HepG2 (cell line): ENCODE results near the gene SMYD2. TPM values are rescaled to one million over a fixed set of nuclear protein-coding genes. Genes with fewer than 3 reads are reported as not detected.

Source experiments
- CBX2 ChIP-seq, 2 experiments: fragments of 200-600 bp in 1 of 2; sonication (generic); formaldehyde crosslinking in 1 of 2; IDR thresholded peaks; 2 replicates each; pipeline versions ENCODE4 v1.7.0 to v1.8.1; 2018 to 2022; ENCODE audit warnings: low read depth in 2 of 2, low read length in 1 of 2, mild to moderate bottlenecking in 1 of 2, missing genetic modification reagents in 1 of 2
- ZFY ChIP-seq: sonication (generic); formaldehyde crosslinking; IDR thresholded peaks from 2 replicates; pipeline ENCODE4 v1.4.0; 2020; ENCODE audit warnings: missing genetic modification reagents
- ZNF274 ChIP-seq: sonication (generic); formaldehyde crosslinking; IDR thresholded peaks from 2 replicates; pipeline ENCODE4 v1.5.1; 2020; ENCODE audit warnings: mild to moderate bottlenecking, missing genetic modification reagents
- ZNF33A ChIP-seq: sonication (generic); formaldehyde crosslinking; IDR thresholded peaks from 2 replicates; pipeline ENCODE4 v1.5.1; 2020; ENCODE audit warnings: missing genetic modification reagents, mild to moderate bottlenecking, moderate library complexity, borderline replicate concordance
- ZNF44 ChIP-seq: sonication (generic); formaldehyde crosslinking; IDR thresholded peaks from 2 replicates; pipeline ENCODE4 v1.5.1; 2020; ENCODE audit warnings: mild to moderate bottlenecking, missing genetic modification reagents
- ZNF543 ChIP-seq: sonication (generic); formaldehyde crosslinking; IDR thresholded peaks from 2 replicates; pipeline ENCODE4 v1.4.0; 2020; ENCODE audit warnings: mild to moderate bottlenecking, missing genetic modification reagents
- ZNF850 ChIP-seq: sonication (generic); formaldehyde crosslinking; conservative IDR thresholded peaks from 2 replicates; pipeline ENCODE4 v1.9.0; 2021; ENCODE audit warnings: mild to moderate bottlenecking, missing genetic modification reagents
- polyA plus RNA-seq, 8 experiments: library from polyadenylated mRNA; depleted of rRNA in 3 of 8; stranded (reverse) in 7 of 8; unstranded in 1 of 8; fragments of >200 nt; fragmentation: Illumina TruSeq in 4 of 8; extraction: Trizol in 4 of 8; gene quantifications; 2 replicates each; pipeline versions ENCODE4 v1.2.1 to v1.2.3, GENCODE V29; 2011 to 2016; ENCODE audit warnings: low read depth in 4 of 8, missing spikeins in 1 of 8, mixed read lengths in 1 of 8; ENCODE audit not compliant: insufficient read depth in 1 of 8
- total RNA-seq, 5 experiments: library from RNA; depleted of rRNA; stranded (reverse); fragments of >200 nt; fragmentation: Illumina TruSeq; extraction: Trizol; gene quantifications; 2 replicates each; pipeline ENCODE4 v1.2.3, GENCODE V29; 2016; ENCODE audit warnings: low read depth in 1 of 5
- TF ChIP-seq, protein P1 (sequence below): sonication (generic); formaldehyde crosslinking; IDR thresholded peaks from 2 replicates; pipeline ENCODE4 v1.4.0; 2020; ENCODE audit warnings: missing genetic modification reagents
- TF ChIP-seq, protein P2 (sequence below): sonication (generic); formaldehyde crosslinking; IDR thresholded peaks from 2 replicates; pipeline ENCODE4 v1.4.0; 2020; ENCODE audit warnings: missing genetic modification reagents, borderline replicate concordance
- TF ChIP-seq, protein P3 (sequence below): sonication (generic); formaldehyde crosslinking; IDR thresholded peaks from 2 replicates; pipeline ENCODE4 v1.5.0; 2020; ENCODE audit warnings: mild to moderate bottlenecking, missing genetic modification reagents, borderline replicate concordance
- TF ChIP-seq, protein P4 (sequence below): sonication (generic); formaldehyde crosslinking; IDR thresholded peaks from 2 replicates; pipeline ENCODE4 v1.8.1; 2023; ENCODE audit warnings: mild to moderate bottlenecking, missing genetic modification reagents, borderline replicate concordance
- TF ChIP-seq, protein P5 (sequence below), 2 experiments: sonication (generic) in 1 of 2; formaldehyde crosslinking in 1 of 2; IDR thresholded peaks; 2 replicates each; pipeline versions ENCODE4 v1.4.0 to v1.6.1; 2018 to 2020; ENCODE audit warnings: missing genetic modification reagents in 2 of 2, borderline replicate concordance in 1 of 2, low read depth in 1 of 2, mild to moderate bottlenecking in 1 of 2, missing biosample characterization in 1 of 2

SMYD2 gene
- total and polyA plus RNA-seq, 2 of the 13 experiments (the other 11 are each of a cell fraction or from before 2014, with no cell fraction given): 72.7 to 139 TPM

DNA sequence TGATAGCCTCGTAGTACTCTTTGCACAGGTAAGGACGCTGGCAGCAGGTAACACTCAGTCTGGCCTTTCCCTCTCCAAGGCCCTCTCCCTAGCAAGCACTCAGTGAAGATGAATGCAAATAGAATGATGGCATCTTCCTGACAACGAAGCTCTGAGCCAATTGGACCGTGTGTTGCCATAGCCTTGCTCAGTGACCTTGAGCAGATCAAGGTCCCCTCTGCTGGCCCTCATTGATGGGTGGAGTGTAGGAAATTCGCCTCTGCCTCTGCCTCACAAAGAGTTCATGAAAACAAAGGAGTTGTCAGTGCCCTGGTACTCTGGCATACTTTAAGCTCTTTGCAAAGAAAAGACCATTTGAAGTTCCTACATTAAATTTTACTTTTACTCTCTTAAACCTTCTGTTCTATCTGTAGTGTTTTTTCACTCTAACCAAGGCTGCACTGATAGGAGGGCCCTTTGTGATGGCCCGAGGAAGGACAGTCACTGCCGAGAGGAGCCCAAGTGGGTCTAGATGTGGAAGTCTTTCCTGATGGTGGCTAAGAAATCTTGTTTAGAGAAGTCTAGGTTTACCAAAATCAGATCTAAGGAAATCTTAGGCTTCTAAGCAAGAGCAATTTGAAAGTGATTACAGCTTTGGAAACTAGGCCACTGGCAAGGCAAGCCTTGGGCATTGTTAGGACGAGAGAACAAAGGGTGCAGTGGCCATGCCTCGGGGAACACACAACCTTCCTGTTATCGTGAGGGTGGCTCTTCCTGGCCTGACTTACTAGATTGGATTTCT is 38.2 kb downstream of the SMYD2 start (continued):
- TF ChIP-seq, protein P1, sequence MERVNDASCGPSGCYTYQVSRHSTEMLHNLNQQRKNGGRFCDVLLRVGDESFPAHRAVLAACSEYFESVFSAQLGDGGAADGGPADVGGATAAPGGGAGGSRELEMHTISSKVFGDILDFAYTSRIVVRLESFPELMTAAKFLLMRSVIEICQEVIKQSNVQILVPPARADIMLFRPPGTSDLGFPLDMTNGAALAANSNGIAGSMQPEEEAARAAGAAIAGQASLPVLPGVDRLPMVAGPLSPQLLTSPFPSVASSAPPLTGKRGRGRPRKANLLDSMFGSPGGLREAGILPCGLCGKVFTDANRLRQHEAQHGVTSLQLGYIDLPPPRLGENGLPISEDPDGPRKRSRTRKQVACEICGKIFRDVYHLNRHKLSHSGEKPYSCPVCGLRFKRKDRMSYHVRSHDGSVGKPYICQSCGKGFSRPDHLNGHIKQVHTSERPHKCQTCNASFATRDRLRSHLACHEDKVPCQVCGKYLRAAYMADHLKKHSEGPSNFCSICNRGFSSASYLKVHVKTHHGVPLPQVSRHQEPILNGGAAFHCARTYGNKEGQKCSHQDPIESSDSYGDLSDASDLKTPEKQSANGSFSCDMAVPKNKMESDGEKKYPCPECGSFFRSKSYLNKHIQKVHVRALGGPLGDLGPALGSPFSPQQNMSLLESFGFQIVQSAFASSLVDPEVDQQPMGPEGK (CRISPR knock-in tag): no peak
- no peak for TF ChIP-seq CBX2 (IDR thresholded peaks at IDR 0.05; ENCODE audit: low read depth, low read length)
- TF ChIP-seq CBX2 (CRISPR knock-in tag; IDR thresholded peaks at IDR 0.05; ENCODE audit: low read depth): no peak
- TF ChIP-seq, protein P2, sequence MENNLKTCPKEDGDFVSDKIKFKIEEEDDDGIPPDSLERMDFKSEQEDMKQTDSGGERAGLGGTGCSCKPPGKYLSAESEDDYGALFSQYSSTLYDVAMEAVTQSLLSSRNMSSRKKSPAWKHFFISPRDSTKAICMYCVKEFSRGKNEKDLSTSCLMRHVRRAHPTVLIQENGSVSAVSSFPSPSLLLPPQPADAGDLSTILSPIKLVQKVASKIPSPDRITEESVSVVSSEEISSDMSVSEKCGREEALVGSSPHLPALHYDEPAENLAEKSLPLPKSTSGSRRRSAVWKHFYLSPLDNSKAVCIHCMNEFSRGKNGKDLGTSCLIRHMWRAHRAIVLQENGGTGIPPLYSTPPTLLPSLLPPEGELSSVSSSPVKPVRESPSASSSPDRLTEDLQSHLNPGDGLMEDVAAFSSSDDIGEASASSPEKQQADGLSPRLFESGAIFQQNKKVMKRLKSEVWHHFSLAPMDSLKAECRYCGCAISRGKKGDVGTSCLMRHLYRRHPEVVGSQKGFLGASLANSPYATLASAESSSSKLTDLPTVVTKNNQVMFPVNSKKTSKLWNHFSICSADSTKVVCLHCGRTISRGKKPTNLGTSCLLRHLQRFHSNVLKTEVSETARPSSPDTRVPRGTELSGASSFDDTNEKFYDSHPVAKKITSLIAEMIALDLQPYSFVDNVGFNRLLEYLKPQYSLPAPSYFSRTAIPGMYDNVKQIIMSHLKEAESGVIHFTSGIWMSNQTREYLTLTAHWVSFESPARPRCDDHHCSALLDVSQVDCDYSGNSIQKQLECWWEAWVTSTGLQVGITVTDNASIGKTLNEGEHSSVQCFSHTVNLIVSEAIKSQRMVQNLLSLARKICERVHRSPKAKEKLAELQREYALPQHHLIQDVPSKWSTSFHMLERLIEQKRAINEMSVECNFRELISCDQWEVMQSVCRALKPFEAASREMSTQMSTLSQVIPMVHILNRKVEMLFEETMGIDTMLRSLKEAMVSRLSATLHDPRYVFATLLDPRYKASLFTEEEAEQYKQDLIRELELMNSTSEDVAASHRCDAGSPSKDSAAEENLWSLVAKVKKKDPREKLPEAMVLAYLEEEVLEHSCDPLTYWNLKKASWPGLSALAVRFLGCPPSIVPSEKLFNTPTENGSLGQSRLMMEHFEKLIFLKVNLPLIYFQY (CRISPR knock-in tag): no peak
- TF ChIP-seq, protein P3, sequence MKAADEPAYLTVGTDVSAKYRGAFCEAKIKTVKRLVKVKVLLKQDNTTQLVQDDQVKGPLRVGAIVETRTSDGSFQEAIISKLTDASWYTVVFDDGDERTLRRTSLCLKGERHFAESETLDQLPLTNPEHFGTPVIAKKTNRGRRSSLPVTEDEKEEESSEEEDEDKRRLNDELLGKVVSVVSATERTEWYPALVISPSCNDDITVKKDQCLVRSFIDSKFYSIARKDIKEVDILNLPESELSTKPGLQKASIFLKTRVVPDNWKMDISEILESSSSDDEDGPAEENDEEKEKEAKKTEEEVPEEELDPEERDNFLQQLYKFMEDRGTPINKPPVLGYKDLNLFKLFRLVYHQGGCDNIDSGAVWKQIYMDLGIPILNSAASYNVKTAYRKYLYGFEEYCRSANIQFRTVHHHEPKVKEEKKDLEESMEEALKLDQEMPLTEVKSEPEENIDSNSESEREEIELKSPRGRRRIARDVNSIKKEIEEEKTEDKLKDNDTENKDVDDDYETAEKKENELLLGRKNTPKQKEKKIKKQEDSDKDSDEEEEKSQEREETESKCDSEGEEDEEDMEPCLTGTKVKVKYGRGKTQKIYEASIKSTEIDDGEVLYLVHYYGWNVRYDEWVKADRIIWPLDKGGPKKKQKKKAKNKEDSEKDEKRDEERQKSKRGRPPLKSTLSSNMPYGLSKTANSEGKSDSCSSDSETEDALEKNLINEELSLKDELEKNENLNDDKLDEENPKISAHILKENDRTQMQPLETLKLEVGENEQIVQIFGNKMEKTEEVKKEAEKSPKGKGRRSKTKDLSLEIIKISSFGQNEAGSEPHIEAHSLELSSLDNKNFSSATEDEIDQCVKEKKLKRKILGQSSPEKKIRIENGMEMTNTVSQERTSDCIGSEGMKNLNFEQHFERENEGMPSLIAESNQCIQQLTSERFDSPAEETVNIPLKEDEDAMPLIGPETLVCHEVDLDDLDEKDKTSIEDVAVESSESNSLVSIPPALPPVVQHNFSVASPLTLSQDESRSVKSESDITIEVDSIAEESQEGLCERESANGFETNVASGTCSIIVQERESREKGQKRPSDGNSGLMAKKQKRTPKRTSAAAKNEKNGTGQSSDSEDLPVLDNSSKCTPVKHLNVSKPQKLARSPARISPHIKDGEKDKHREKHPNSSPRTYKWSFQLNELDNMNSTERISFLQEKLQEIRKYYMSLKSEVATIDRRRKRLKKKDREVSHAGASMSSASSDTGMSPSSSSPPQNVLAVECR: peak; percentile 27; the same call in 1 of the 2 replicates
- TF ChIP-seq, protein P4, sequence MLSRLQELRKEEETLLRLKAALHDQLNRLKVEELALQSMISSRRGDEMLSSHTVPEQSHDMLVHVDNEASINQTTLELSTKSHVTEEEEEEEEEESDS (CRISPR knock-in tag): no peak
- TF ChIP-seq ZNF33A (CRISPR knock-in tag): no peak
- TF ChIP-seq ZFY: no peak
- TF ChIP-seq ZNF543 (CRISPR knock-in tag): no peak
- TF ChIP-seq, protein P5, sequence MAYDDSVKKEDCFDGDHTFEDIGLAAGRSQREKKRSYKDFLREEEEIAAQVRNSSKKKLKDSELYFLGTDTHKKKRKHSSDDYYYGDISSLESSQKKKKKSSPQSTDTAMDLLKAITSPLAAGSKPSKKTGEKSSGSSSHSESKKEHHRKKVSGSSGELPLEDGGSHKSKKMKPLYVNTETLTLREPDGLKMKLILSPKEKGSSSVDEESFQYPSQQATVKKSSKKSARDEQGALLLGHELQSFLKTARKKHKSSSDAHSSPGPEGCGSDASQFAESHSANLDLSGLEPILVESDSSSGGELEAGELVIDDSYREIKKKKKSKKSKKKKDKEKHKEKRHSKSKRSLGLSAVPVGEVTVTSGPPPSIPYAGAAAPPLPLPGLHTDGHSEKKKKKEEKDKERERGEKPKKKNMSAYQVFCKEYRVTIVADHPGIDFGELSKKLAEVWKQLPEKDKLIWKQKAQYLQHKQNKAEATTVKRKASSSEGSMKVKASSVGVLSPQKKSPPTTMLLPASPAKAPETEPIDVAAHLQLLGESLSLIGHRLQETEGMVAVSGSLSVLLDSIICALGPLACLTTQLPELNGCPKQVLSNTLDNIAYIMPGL (CRISPR knock-in tag; IDR thresholded peaks at IDR 0.05; ENCODE audit: borderline replicate concordance in 1 of 2, low read depth in 1 of 2): peak in 1 of 2 experiments; percentile 11; a peak in 1 of 4 replicates
- TF ChIP-seq ZNF274 (CRISPR knock-in tag): no peak
- TF ChIP-seq ZNF850 (CRISPR knock-in tag): no peak
- no peak for TF ChIP-seq ZNF44 (CRISPR knock-in tag)
